Islet precursor cell (in vitro differentiated cells): ENCODE measurements around the gene CCDC12.
"Not testable (repeated sequence)": the region's sequence is repeated elsewhere in the genome, so short reads cannot be mapped to it uniquely, and the experiment has no call there.

Source experiments
- DNase-seq: peaks from one replicate; pipeline ENCODE4 v3.0.0-alpha.2; 2018

CCDC12 gene

GRCh38 chr3:46921871-46922271 is 54.7 kb downstream of the CCDC12 start:
- no peak for DNase-seq

- no peak for DNase-seq
Measured at GRCh38 chr3:46921041-46921440, 55.5 kb downstream of the CCDC12 start.

GRCh38 chr3:46918634-46919033 is 57.9 kb downstream of the CCDC12 start:
- DNase-seq: no peak

DNA sequence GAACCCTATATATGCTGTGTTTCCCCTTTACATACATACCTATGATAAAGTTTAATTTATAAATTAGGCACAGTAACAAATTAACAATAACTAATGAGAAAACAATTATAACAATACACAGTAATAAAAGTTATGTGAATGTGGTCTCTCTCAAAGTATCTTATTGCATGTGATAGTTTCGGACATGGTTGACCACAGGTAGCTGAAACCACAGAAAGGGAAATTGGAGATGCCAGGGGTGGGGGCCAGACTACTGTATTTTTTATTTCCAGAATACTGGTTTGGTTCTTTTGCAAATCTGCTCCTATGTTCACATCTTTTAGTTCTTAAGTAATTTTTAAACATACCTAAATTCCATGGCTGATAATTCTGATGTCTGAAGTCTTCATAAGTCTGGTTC is 58.3 kb downstream of the CCDC12 start:
- no peak for DNase-seq

GRCh38 chr3:46917257-46917656 is 59.3 kb downstream of the CCDC12 start:
- no peak for DNase-seq

DNA sequence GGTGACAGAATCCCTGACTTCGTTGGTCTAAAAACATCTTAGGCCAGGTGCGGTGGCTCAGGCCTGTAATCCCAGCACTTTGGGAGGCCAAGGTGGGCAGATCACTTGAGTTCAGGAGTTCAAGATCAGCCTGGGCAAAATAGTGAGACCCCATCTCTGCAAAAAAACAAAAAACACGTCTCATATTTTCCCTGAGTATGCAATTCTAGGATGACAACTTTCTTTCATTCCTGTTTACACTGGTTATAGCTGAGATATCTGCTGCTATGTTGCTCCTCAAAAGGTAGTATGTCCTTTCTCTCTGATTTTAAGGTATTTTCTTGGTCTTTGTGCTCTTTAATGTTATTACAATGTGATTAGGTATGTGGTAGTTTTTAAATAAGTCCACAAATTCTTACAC is 59.7 kb downstream of the CCDC12 start:
- no peak for DNase-seq

- no peak for DNase-seq
Measured at GRCh38 chr3:46916278-46916677, 60.3 kb downstream of the CCDC12 start.

DNA sequence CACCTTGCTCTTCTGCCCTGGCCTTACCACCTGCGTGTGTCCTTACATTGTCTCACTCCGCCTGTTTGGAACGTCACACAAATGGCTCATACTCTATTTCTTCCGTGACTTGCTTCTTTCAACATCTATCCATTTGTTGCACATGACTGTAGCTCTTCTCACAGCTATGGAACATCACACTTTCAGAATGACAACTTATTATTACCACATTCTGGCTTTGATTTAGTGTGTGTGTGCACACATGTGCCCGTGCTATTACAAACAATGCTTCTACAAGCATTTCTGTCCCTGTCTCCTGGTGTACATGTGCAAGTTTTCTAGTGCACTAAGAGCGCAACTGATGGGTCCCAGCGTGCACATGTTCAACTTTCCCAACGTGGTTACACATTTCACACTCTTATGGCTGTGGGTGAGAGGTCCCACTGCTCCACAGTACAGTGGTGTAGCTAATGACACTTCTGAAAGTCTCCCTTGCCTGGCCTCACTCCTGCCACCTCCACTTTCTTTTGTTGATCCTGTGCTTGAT is 61.2 kb downstream of the CCDC12 start:
- DNase-seq: no peak

- DNase-seq: no peak
Measured at GRCh38 chr3:46914849-46915248, 61.7 kb downstream of the CCDC12 start.

- no peak for DNase-seq
Measured at GRCh38 chr3:46913644-46914043, 62.9 kb downstream of the CCDC12 start.

- DNase-seq: no peak
Measured at GRCh38 chr3:46912986-46913385, 63.6 kb downstream of the CCDC12 start.

- not testable (repeated sequence) for DNase-seq
Measured at GRCh38 chr3:46910914-46911313, 65.6 kb downstream of the CCDC12 start.

DNA sequence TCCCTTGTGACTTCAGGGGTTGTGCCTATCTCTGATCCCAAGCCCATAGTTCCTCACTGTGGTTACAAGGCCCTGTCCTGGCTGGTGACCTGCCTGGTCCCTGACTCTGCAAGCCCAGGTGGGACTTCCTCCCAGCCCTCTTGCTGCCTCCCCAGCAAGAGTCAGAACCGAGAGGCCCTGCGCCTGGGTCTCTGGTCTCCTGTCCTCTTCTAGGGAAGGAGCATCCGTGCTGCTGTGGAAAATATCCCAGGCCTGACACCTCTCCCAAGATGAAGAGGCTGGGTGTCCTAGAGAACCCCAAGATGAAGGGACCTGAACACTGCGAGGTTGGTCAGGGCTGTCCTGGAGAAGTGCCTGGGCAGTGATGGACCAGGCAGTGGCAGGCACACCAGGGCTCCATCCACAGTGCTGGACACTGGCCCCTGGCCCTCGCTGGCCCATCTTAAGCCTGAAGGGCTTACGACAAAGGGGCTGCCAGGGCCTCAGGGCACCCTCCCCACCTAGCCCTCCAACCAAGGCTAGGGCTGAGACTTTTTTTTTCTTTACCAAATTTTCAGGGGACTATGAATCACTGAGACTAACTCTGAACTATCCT is 66.3 kb downstream of the CCDC12 start:
- DNase-seq: no peak

DNA sequence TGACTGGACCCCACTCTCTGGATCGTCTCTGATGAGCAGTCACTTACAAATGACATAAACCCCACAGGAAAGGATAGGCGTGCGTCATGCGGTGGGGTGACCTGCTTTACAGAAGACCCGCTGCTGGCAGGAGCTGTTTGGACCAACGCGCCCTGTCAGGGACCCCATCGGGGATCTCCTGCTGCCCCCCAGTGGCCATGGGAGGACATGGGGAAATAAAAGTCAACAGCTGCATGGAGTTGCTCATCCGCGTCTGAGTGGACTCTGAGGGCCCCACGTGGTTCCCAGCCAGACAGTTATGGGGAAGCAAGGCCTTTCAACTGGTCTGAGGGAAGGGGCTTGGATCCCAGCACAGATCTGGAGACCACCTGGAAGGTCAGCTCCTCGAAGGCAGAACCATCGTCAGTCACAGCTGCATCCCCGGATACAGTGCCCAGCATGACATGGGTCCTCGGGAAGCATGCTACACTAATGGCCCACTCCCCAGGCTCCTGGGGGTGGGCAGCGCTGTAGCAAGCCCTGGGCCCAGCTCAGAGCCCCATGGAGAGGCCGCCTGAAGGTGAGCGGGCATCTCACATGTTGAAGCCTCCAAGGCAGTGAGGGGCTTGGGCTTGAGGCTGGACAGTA is 66.9 kb downstream of the CCDC12 start:
- DNase-seq: peak; percentile 95

DNA sequence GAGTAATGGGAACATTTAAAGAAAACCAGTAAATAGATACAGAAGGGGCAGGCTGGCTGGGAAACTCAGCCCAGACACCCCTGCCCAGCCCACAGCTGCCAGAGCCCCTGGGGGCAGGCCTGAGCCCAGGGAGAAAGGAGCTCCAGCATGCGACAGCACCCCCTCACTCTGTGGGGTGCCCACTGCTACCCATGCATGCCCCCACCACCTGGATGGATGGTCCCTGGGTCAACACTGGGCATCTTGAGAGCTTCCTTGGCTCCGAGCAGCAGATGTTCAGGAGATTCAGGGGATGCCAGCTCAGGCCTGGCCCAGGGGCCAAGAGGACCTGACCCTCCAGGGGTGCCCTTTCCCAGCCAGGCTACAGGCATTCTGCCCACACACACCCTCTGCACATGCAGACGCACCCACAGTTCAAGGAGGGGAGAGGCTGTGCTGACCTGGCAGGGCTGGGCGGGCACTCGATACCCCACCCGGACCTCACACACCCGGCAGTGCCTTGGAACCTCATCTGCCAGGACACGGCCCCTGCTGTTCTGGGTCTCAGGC is 67.5 kb downstream of the CCDC12 start:
- no peak for DNase-seq

- DNase-seq: no peak
Measured at GRCh38 chr3:46908294-46908985, 68.1 kb downstream of the CCDC12 start.

GRCh38 chr3:46907960-46908293 is 68.6 kb downstream of the CCDC12 start:
- DNase-seq: no peak

DNA sequence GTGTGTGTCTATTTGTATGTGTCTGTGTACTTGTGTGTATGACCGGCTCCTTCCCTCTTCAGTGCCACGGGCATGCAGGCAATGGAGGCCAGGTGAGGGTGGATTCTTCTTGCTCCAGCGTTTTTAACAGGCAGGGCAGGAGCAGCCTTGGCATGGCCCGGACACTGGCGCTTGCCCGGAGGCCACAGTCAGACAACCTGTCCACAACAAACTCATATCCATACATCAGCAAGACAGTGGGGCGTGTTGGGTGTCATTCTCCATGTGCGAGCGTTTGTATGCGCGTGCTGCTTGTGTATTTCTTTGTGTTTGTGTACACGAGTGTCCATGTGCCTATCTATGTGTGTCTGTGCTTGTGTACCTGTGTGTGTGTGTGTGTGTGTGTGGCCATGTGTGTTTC is 69.3 kb downstream of the CCDC12 start:
- DNase-seq: no peak

GRCh38 chr3:46906471-46907058 is 70.0 kb downstream of the CCDC12 start:
- no peak for DNase-seq

GRCh38 chr3:46905661-46906451 is 70.7 kb downstream of the CCDC12 start:
- no peak for DNase-seq

DNA sequence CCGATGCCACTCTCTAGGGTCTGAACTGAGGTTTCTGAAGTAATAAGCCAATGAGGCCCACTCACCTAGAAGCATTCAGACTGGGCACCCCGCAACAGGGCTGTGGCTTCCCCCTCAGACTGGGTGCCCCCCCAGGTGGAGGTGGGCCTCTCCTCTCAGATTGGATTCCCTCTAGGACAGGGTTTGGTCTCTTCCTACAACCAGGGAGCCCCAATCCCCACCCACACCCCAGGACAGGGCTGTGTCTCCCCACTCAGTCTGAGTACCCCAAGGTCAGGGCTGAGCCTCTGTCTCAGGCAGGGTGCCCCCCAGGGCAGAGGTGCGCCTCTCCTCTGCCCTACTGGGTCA is 71.4 kb downstream of the CCDC12 start:
- no peak for DNase-seq

GRCh38 chr3:46904303-46905212 is 72.0 kb downstream of the CCDC12 start:
- DNase-seq: no peak
